ENCODE measurements around the gene SDR42E1. TPM values are rescaled to one million over a fixed set of nuclear protein-coding genes. Genes with fewer than 3 reads are reported as not detected.

Gene SDR42E1
- total and polyA plus RNA-seq, 10 donors = 0.62 to 5.4 (median 2.9) TPM

- H3K36me3 ChIP-seq = no peaks in the 10 kb centered on the region
- H3K27me3 ChIP-seq (replicated peaks in 1 of 7) = peaks cover 0 to 67% (median 3%) of the 10 kb centered on the region in 7 donors
- peaks cover 0 to 6% (median 0%) of the 10 kb centered on the region in 6 donors for H3K4me1 ChIP-seq
- intact Hi-C loops (cut with DNase I; ENCODE audit: low total_unique reads) = no loop called here
- no peaks in the 10 kb centered on the region for H3K9me3 ChIP-seq
- WGBS, 5 donors = 75 to 88% (median 80%) methylated on average over 3 of the region's 3 CpGs
- TF ChIP-seq POLR2AphosphoS5 (IDR thresholded peaks at IDR 0.05) (no peak), POLR2A (IDR thresholded peaks at IDR 0.05) (no peak), CTCF (IDR thresholded peaks at IDR 0.05 in 8 of 11, conservative IDR thresholded peaks at IDR 0.05 in 3 of 11) (no peak)
- H3K4me3 ChIP-seq = no peak overlapping the region
- no peak overlapping the region for H3K27ac ChIP-seq
- DNase-seq = no peak
Measured at GRCh38 chr16:82056550-82056896, 45.3 kb upstream of the SDR42E1 start.

DNA sequence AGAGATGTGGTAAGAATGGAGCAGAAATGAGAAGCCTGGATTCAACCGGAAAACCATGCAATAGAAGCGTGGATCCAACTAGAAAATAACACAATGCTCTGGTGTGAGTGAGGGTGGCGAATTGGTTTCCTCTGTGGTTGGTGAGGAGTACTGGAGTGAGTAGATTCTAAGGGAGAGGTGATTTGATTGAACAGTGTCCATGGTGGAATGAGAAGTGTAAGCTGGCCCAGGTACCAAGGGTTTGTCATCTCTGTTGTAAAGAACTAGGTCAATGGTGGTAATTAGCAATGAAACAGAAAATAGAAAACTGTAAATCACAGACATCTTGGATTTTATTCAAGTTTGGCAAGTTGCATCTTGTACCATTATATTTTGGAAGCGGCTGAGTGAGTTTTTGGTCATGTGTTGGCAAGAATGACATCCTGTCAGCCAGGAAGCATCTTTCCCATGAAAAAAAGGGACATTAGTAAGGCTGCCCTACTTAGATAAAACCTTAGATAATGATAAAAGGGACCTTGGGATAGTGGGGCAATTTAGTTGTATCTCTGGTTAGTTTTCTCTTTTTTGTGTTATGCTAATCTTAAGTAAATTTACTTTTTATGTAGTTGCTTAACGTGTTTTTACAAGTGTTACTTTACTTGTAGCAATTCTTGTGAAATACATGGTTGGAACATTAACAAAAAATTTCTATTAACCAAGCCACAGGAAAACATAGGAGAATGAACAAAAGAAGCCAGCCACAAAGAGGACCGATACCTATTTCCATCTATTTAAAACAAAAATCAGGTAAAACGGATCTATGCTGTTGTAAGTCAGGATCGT, 44.7 kb upstream of the SDR42E1 start:
- Histone ChIP-seq H3K4me1 (peaks cover 0 to 6% (median 0%) of the 10 kb centered on the region in 6 donors), H3K9me3 (no peaks in the 10 kb centered on the region), H3K27me3 (replicated peaks in 1 of 7) (peaks cover 0 to 65% (median 0%) of the 10 kb centered on the region in 7 donors), H3K4me3 (no peak overlapping the region), H3K27ac (no peak overlapping the region), H3K36me3 (no peaks in the 10 kb centered on the region)
- WGBS, 5 donors = 68 to 83% (median 73%) methylated on average over 8 of the region's 8 CpGs
- TF ChIP-seq POLR2A (IDR thresholded peaks at IDR 0.05) (no peak), POLR2AphosphoS5 (IDR thresholded peaks at IDR 0.05) (no peak), CTCF (IDR thresholded peaks at IDR 0.05 in 8 of 11, conservative IDR thresholded peaks at IDR 0.05 in 3 of 11) (no peak)
- DNase-seq = no peak
- intact Hi-C loops (cut with DNase I; ENCODE audit: low total_unique reads) = no loop called here

DNA sequence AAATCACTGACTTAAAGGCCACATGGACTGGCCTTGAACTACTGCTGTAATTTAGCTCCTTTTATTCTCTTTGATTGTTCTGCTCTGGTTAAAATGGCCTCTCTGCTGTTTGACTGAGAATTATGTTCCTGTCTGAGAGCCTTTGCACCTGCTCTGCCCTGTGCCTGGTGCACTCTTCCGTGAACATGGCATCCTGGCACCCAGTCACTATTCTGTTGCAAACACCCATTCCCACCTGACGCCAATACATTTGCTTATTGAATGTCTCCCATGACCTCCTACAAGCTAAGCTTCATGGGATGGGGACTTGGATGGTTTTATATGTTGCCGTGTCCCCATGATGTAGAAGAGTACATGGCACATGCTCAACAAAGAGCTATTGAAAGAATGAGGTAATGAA, 43.8 kb upstream of the SDR42E1 start:
- WGBS, 5 donors = 91 to 99% (median 95%) methylated on average over 3 of the region's 3 CpGs
- no peaks in the 10 kb centered on the region for H3K9me3 ChIP-seq

More for the DNA sequence above, 43.8 kb upstream of the SDR42E1 start:
- Histone ChIP-seq H3K27ac (no peak overlapping the region), H3K27me3 (replicated peaks in 1 of 7) (peaks cover 0 to 65% (median 0%) of the 10 kb centered on the region in 7 donors), H3K36me3 (no peaks in the 10 kb centered on the region), H3K4me3 (no peak overlapping the region), H3K4me1 (peaks cover 0 to 4% (median 0%) of the 10 kb centered on the region in 6 donors)
- DNase-seq = no peak
- TF ChIP-seq CTCF (IDR thresholded peaks at IDR 0.05 in 8 of 11, conservative IDR thresholded peaks at IDR 0.05 in 3 of 11) (no peak), POLR2A (IDR thresholded peaks at IDR 0.05) (no peak)
- intact Hi-C loops (cut with DNase I; ENCODE audit: low total_unique reads) = no loop called here

Data from spleen (tissue), 11 donors.